ENCODE results near the gene EFCAB11. TPM values are rescaled to one million over a fixed set of nuclear protein-coding genes. Genes with fewer than 3 reads are reported as not detected.

EFCAB11 gene
- total RNA-seq, 1 experiment from 2014 or later = 15.5 TPM

DNA sequence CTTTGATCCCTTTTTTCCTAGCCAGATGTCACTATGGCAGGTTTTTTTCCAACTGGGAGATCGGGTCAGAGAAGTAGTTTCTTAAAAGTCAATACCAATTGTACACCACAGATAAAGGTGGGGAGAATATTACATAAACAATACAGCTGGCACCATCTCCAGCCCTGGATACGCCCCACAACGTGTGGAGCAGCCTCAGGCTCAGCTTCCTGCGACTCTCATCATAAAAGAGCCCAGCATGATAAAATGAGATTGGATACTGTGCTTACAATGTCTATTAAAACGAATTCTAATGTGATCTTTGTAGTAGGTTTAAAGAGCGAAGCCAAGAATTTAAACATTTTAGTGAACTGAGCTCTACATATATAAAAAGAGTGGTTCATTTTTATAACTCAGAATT is 21.5 kb downstream of the EFCAB11 start:
- TF ChIP-seq ELF4 (CRISPR knock-in tag; IDR thresholded peaks at IDR 0.05; ENCODE audit: low read depth) (no peak), ETV6 (CRISPR knock-in tag; IDR thresholded peaks at IDR 0.05) (no peak), CBFB (CRISPR knock-in tag; IDR thresholded peaks at IDR 0.05; ENCODE audit: low read depth) (no peak), KAT7 (CRISPR knock-in tag; IDR thresholded peaks at IDR 0.05; ENCODE audit: borderline replicate concordance) (no peak), CREM (CRISPR knock-in tag; IDR thresholded peaks at IDR 0.05) (no peak), GRHL2 (CRISPR knock-in tag; IDR thresholded peaks at IDR 0.05; ENCODE audit: insufficient replicate concordance, severe bottlenecking) (no peak), FOXP1 (CRISPR knock-in tag; IDR thresholded peaks at IDR 0.05; ENCODE audit: borderline replicate concordance) (no peak), ESRRA (CRISPR knock-in tag; IDR thresholded peaks at IDR 0.05; ENCODE audit: borderline replicate concordance) (no peak), RELA (CRISPR knock-in tag; IDR thresholded peaks at IDR 0.05; ENCODE audit: borderline replicate concordance) (no peak), GTF2I (CRISPR knock-in tag; conservative IDR thresholded peaks at IDR 0.05) (no peak), ZNF317 (CRISPR knock-in tag; IDR thresholded peaks at IDR 0.05; ENCODE audit: borderline replicate concordance, low read depth) (no peak), NFYB (CRISPR knock-in tag; conservative IDR thresholded peaks at IDR 0.05; ENCODE audit: low read depth) (no peak), SOX15 (CRISPR knock-in tag; IDR thresholded peaks at IDR 0.05) (no peak), ZNF121 (CRISPR knock-in tag; IDR thresholded peaks at IDR 0.05) (no peak), SMAD4 (CRISPR knock-in tag; IDR thresholded peaks at IDR 0.05) (no peak)
- TF ChIP-seq, protein P1, sequence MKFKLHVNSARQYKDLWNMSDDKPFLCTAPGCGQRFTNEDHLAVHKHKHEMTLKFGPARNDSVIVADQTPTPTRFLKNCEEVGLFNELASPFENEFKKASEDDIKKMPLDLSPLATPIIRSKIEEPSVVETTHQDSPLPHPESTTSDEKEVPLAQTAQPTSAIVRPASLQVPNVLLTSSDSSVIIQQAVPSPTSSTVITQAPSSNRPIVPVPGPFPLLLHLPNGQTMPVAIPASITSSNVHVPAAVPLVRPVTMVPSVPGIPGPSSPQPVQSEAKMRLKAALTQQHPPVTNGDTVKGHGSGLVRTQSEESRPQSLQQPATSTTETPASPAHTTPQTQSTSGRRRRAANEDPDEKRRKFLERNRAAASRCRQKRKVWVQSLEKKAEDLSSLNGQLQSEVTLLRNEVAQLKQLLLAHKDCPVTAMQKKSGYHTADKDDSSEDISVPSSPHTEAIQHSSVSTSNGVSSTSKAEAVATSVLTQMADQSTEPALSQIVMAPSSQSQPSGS (CRISPR knock-in tag; IDR thresholded peaks at IDR 0.05; ENCODE audit: borderline replicate concordance, low read depth) = no peak
- TF ChIP-seq, protein P2, sequence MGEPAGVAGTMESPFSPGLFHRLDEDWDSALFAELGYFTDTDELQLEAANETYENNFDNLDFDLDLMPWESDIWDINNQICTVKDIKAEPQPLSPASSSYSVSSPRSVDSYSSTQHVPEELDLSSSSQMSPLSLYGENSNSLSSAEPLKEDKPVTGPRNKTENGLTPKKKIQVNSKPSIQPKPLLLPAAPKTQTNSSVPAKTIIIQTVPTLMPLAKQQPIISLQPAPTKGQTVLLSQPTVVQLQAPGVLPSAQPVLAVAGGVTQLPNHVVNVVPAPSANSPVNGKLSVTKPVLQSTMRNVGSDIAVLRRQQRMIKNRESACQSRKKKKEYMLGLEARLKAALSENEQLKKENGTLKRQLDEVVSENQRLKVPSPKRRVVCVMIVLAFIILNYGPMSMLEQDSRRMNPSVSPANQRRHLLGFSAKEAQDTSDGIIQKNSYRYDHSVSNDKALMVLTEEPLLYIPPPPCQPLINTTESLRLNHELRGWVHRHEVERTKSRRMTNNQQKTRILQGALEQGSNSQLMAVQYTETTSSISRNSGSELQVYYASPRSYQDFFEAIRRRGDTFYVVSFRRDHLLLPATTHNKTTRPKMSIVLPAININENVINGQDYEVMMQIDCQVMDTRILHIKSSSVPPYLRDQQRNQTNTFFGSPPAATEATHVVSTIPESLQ (CRISPR knock-in tag; IDR thresholded peaks at IDR 0.05) = no peak
- TF ChIP-seq, protein P3, sequence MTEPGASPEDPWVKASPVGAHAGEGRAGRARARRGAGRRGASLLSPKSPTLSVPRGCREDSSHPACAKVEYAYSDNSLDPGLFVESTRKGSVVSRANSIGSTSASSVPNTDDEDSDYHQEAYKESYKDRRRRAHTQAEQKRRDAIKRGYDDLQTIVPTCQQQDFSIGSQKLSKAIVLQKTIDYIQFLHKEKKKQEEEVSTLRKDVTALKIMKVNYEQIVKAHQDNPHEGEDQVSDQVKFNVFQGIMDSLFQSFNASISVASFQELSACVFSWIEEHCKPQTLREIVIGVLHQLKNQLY (CRISPR knock-in tag; IDR thresholded peaks at IDR 0.05) = no peak
- H3K9me3 Mint-ChIP-seq = no peaks in the 10 kb centered on the region
- H3K4me1 Mint-ChIP-seq = peaks cover 12% of the 10 kb centered on the region

DNA sequence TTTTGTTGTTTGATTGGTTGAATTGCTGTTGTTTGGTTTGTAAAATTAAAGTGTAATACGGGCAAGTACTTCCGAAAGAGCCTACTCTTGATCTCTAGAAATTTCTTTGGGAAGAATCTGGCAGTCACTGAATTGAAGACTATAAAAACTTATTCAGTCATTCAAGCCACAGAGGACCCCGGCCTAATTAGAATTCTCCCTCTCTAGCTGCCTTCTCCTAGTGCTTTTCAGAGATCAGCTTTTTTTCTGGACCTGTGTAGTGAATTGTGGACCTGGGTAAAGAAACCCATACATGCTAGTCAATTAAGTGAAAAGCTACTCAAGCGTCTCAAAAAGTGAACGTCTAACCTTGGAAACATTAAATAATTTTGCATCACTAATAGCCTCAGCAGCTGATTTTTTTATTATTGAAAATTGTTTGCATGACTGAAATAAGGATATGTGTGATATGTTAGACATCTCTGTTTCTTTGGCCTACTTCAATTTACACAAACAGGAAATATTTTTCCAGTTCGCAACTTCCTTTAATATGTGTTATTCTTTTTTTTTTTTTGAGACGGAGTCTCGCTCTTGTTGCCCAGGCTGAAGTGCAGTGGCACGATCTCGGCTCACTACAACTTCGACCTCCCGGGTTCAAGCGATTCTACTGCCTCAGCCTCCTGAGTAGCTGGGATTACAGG is 27.2 kb downstream of the EFCAB11 start:
- no peaks in the 10 kb centered on the region; the same call in 1 of the 2 replicates for H3K36me3 Mint-ChIP-seq
- POLR2A ChIA-PET = no interaction called here
- CTCF ChIA-PET = interaction anchor here (6.9 kb wide), 1 partner anchor 12 kb away, joined by 47 read pairs; no protein-coding TSS in a partner anchor
- no peaks in the 10 kb centered on the region for H3K9me3 Mint-ChIP-seq
- no peaks in the 10 kb centered on the region for H3K27me3 Mint-ChIP-seq (ENCODE audit: low read depth)
- no peak overlapping the region for H3K27ac Mint-ChIP-seq
- no peak overlapping the region for H3K4me3 Mint-ChIP-seq
- peaks cover 10% of the 10 kb centered on the region for H3K4me1 Mint-ChIP-seq
- ATAC-seq = no peak
- DNase-seq (ENCODE audit: low spot score) = no peak
- TF ChIP-seq GRHL2 (CRISPR knock-in tag; IDR thresholded peaks at IDR 0.05; ENCODE audit: insufficient replicate concordance, severe bottlenecking) (no peak), HMGA2 (CRISPR knock-in tag; IDR thresholded peaks at IDR 0.05) (no peak), ELF4 (CRISPR knock-in tag; IDR thresholded peaks at IDR 0.05; ENCODE audit: low read depth) (no peak), ZNF263 (CRISPR knock-in tag; IDR thresholded peaks at IDR 0.05; ENCODE audit: low read depth) (no peak), PRRX2 (CRISPR knock-in tag; IDR thresholded peaks at IDR 0.05) (no peak), FOXP1 (CRISPR knock-in tag; IDR thresholded peaks at IDR 0.05; ENCODE audit: borderline replicate concordance) (no peak), FOXK1 (CRISPR knock-in tag; IDR thresholded peaks at IDR 0.05) (no peak), NFATC4 (CRISPR knock-in tag; IDR thresholded peaks at IDR 0.05) (no peak), EMX1 (CRISPR knock-in tag; IDR thresholded peaks at IDR 0.05) (no peak), FOXJ3 (CRISPR knock-in tag; IDR thresholded peaks at IDR 0.05; ENCODE audit: borderline replicate concordance) (no peak), NR3C1 (CRISPR knock-in tag; conservative IDR thresholded peaks at IDR 0.05; ENCODE audit: low read depth) (no peak), CREB1 (CRISPR knock-in tag; IDR thresholded peaks at IDR 0.05) (no peak)
- TF ChIP-seq, protein P4, sequence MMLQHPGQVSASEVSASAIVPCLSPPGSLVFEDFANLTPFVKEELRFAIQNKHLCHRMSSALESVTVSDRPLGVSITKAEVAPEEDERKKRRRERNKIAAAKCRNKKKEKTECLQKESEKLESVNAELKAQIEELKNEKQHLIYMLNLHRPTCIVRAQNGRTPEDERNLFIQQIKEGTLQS (CRISPR knock-in tag; conservative IDR thresholded peaks at IDR 0.05) = no peak
- TF ChIP-seq, protein P5, sequence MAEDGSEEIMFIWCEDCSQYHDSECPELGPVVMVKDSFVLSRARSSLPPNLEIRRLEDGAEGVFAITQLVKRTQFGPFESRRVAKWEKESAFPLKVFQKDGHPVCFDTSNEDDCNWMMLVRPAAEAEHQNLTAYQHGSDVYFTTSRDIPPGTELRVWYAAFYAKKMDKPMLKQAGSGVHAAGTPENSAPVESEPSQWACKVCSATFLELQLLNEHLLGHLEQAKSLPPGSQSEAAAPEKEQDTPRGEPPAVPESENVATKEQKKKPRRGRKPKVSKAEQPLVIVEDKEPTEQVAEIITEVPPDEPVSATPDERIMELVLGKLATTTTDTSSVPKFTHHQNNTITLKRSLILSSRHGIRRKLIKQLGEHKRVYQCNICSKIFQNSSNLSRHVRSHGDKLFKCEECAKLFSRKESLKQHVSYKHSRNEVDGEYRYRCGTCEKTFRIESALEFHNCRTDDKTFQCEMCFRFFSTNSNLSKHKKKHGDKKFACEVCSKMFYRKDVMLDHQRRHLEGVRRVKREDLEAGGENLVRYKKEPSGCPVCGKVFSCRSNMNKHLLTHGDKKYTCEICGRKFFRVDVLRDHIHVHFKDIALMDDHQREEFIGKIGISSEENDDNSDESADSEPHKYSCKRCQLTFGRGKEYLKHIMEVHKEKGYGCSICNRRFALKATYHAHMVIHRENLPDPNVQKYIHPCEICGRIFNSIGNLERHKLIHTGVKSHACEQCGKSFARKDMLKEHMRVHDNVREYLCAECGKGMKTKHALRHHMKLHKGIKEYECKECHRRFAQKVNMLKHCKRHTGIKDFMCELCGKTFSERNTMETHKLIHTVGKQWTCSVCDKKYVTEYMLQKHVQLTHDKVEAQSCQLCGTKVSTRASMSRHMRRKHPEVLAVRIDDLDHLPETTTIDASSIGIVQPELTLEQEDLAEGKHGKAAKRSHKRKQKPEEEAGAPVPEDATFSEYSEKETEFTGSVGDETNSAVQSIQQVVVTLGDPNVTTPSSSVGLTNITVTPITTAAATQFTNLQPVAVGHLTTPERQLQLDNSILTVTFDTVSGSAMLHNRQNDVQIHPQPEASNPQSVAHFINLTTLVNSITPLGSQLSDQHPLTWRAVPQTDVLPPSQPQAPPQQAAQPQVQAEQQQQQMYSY (CRISPR knock-in tag; IDR thresholded peaks at IDR 0.05) = no peak

More for the DNA sequence above, 21.5 kb downstream of the EFCAB11 start:
- Mint-ChIP-seq H3K27me3 (ENCODE audit: low read depth) (no peaks in the 10 kb centered on the region), H3K36me3 (no peaks in the 10 kb centered on the region; the same call in 1 of the 2 replicates), H3K4me3 (no peak overlapping the region), H3K27ac (no peak overlapping the region)
- DNase-seq (ENCODE audit: low spot score) (no peak), ATAC-seq (no peak)
- CTCF ChIA-PET = no interaction called here
- POLR2A ChIA-PET = no interaction called here
